GM12878 (cell line): Measurements from ENCODE around the gene HHIPL1.

Source experiments
- GABPA ChIP-seq: IDR thresholded peaks from 2 replicates; pipeline ENCODE4 v1.6.1; 2014; ENCODE audit warnings: antibody characterized with exemption, low read depth, mild to moderate bottlenecking, inconsistent platforms
- NR2C2 ChIP-seq: IDR thresholded peaks from 2 replicates; pipeline ENCODE4 v1.6.1; 2011; ENCODE audit warnings: borderline replicate concordance, low read depth; ENCODE audit not compliant: control insufficient read depth, insufficient read length
- POLR2AphosphoS5 ChIP-seq: IDR thresholded peaks from 2 replicates; pipeline ENCODE4 v1.6.1; 2011; ENCODE audit warnings: mild to moderate bottlenecking, low read length, inconsistent platforms
- RAD21 ChIP-seq: IDR thresholded peaks from 2 replicates; pipeline ENCODE4 v1.6.1; 2011; ENCODE audit warnings: mild to moderate bottlenecking, low read depth, low read length, moderate library complexity; ENCODE audit not compliant: insufficient read depth
- TF ChIP-seq, protein P1 (sequence below), 3 experiments: IDR thresholded peaks in 2 of 3; conservative IDR thresholded peaks in 1 of 3; 2 replicates each; pipeline ENCODE4 v1.5.1; 2011; ENCODE audit warnings: low read depth in 3 of 3, low read length in 3 of 3, mild to moderate bottlenecking in 3 of 3, control low read depth in 2 of 3, moderate library complexity in 2 of 3, inconsistent platforms in 1 of 3, mixed read lengths in 1 of 3; ENCODE audit not compliant: control insufficient read depth in 2 of 3, insufficient read depth in 1 of 3; ENCODE audit errors: extremely low read depth in 1 of 3

GRCh38 chr14:99679543-99679942 is 34.6 kb downstream of the HHIPL1 start:
- TF ChIP-seq, protein P1, sequence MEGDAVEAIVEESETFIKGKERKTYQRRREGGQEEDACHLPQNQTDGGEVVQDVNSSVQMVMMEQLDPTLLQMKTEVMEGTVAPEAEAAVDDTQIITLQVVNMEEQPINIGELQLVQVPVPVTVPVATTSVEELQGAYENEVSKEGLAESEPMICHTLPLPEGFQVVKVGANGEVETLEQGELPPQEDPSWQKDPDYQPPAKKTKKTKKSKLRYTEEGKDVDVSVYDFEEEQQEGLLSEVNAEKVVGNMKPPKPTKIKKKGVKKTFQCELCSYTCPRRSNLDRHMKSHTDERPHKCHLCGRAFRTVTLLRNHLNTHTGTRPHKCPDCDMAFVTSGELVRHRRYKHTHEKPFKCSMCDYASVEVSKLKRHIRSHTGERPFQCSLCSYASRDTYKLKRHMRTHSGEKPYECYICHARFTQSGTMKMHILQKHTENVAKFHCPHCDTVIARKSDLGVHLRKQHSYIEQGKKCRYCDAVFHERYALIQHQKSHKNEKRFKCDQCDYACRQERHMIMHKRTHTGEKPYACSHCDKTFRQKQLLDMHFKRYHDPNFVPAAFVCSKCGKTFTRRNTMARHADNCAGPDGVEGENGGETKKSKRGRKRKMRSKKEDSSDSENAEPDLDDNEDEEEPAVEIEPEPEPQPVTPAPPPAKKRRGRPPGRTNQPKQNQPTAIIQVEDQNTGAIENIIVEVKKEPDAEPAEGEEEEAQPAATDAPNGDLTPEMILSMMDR (IDR thresholded peaks at IDR 0.05 in 2 of 3, conservative IDR thresholded peaks at IDR 0.05 in 1 of 3; ENCODE audit: control insufficient read depth in 2 of 3, extremely low read depth in 1 of 3, insufficient read depth in 1 of 3, low read depth in 3 of 3, low read length in 3 of 3): no peak
- TF ChIP-seq POLR2AphosphoS5 (no peak), RAD21 (no peak), GABPA (no peak), NR2C2 (no peak)
